Measurements from ENCODE around the gene AHR.

AHR gene

DNA sequence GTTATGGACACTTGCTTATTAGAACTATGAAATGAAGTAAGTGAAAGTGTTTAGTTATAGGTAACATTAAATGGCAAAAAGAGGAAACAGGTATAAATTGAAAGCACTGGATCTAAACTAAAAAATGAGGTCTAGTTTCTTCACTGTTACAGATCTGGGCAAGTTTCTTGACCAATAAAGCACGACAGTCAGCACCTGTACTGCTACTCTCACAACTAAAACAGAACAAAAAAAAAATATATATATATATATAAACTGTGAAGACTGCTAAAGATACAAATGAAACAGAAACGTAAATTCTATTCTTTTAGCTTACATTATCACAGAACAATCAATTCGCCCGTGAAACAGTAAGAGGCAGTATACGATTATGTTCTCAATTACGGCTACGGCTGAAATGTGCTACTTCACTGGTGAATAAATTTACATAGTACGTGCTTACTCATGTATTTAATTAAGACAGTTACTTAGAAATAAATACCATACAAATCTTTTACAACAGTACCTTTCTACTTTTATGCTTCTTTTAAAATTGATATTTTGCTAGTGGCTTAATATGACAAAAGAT, 4.2 kb downstream of the AHR start:
- DNase-seq (ENCODE audit: low read depth in 2 of 2, low spot score in 1 of 2) = no peak

DNA sequence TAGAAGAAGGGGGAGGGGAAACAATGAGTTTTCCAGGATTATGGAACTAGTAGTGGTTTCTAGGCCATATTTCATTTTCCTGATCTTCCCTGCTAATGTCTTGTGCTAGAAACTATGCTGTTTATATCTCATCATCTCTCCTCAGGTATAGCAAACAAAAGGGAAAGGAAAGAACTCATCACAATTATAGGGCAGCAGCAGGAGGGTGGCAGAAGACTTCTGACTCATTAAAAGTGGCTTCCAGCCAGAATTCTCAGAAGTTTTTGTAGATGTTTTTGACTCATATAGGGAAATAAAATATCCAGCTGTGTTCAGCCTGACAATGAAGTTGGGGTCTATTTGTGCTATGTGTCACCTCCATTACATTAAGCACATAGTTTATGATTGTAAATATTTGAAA, 6.5 kb downstream of the AHR start:
- no peak for DNase-seq (ENCODE audit: low read depth in 2 of 2, low spot score in 1 of 2)

DNA sequence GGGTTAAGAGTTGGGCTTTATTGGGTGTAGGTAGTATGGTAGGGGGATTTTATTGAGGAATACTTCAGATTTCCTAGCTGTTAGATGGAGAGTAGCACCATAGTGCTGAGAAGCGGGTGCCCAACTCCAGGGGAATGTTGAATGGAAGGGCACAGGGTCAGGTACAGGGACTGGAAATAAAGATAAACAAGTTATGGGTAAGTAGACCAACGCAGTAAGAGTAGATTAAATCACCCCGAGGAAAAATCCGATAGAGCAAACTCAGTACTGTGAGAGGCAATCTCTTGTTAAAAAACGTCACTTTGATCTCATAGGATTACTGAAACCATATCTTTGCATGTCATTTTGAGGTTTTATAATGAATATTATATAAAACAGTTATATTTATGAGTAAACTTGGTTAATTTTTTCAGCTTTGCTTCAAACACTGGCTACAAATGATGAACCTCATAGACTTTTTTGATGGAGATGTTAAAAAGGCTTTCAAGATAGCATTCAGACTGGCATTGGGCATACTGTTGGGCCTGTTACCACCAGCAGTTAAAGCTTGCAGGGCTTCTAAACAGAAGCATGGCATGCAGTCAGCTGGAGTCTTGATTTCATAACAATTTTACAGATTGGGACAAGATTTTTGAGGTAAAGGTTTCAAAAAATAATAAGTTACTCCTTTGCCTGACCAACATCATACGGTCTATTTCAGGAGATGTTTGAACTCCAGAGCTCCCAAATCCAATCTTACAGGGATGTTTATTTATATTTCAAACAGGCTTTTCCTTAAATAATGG, 7.1 kb downstream of the AHR start:
- no peak for DNase-seq (ENCODE audit: low read depth in 2 of 2, low spot score in 1 of 2)

DNA sequence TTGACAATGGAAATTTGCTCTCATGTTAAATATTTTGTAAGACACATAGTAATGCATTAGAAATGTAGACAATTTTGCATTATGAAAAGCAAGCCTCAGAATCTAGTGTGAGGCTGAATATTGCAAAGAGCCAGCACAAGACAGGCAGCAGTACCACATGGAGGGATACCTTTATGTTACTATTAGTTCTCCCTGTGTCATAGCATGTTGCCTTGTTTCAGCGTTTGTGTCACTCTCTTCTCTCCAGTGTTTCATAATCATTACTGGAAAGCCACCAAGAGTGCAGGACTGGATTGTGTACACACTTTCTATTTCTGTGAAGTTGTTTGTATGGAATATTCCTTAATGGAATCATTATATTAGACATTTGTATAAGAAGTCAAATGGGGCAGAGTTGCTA, 8.5 kb downstream of the AHR start:
- DNase-seq (ENCODE audit: low read depth in 2 of 2, low spot score in 1 of 2) = no peak

DNA sequence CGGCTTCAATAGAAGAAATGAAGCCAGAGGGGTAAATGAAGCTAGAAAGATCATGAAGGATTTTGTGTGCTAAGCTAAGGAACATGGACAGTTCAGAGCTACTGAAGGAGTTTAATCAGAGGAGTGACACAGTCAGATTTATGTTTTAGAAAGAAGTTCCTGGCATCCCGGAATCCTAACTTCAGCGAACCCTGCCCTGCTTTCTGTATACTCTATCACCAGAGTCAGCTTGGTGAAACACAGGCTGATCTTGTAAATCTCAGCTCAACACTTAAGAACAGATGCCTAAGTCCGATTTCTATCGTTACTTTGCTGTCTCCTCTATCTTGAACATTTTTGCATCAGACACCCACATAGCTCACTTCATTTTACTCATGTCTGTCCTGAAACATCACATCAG, 9.1 kb downstream of the AHR start:
- no peak for DNase-seq (ENCODE audit: low read depth in 2 of 2, low spot score in 1 of 2)

DNA sequence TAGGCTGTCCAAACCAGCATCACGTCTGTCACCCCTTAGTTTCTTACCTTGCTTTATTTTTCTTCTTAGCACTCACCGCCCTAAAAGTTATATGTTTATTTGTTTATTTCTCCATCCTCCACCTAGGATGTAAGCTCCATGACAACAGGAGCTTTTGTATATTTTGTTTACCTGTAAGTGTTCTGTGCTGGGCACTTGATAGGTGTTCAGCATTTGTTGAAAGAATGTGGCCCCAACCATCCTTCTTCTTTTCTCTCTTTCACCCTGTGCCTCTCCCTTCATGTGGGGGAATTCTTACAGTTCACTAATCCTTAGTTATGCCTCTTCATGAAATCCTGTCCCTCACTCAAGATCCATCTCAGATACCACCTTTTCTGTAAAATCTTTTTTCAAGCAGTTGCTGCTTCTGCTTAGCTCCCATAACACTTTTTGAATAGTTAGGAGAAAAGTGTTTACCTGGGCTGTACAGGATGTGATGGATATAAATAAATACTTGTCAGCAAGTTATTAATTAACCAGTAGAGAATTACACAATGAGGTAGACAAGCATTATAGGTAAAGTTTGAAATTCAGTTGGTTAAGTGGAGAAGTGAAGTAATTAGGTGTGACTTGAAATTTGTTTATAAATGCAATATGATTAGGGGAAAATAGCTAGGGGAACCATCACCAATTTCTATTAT, 9.7 kb downstream of the AHR start:
- no peak for DNase-seq (ENCODE audit: low read depth in 2 of 2, low spot score in 1 of 2)

DNA sequence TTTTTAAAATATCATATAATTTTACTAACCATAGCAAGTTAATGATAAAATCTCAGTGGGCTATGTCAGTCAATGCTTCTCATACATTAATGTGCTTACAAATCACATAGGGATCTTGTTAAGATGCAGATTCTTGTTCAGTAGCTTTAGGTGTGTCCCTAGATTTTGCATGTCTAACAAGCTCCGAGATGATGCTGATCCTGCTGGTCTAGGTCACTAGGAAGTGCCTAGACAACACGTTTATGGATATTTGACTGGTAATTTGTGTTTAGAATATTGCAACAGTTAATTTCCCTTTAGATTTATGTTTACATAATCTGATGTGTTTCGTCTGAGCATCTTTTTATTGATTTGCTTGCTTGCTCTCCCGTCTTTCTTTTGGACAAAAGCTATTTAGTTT, 12.7 kb downstream of the AHR start:
- DNase-seq (ENCODE audit: low read depth in 2 of 2, low spot score in 1 of 2) = no peak

DNA sequence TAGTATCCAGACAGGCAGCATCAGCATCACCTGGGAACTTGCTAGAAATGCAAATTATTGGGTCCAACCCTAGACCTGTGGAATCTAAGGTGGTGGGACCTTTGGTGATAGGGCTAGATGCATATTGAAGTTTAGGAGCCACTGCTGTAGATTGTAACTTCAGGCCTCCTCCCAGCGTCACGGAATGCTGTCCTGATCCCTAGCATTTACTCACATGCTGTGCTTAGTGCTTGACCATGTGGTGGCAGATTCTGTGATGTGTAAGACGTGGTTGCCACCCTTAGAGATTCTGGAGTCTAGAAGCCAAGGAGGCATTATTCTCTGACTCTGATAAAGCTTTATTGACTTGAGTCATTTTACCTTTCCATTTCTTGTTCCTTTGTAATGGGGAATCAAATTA, 13.5 kb downstream of the AHR start:
- no peak for DNase-seq (ENCODE audit: low read depth in 2 of 2, low spot score in 1 of 2)

DNA sequence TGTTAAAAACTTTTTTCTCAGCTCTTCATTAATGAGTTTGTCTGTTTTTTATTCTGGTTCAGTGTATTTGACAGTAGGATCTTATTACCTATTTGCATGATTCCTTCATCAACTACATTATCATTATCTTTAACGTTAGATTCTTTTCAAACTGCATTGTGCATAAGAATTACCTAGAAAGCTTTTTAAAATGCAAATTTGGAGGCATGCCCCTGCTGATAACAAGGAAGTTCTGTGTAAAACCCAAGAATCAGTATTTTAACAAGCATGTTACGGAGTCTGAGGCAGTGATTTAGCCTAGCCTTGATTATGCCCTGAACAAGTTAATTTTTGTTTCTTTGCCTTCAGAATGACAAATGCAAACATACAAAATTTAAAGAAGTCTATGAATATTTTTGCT, 14.2 kb downstream of the AHR start:
- no peak for DNase-seq (ENCODE audit: low read depth in 2 of 2, low spot score in 1 of 2)

DNA sequence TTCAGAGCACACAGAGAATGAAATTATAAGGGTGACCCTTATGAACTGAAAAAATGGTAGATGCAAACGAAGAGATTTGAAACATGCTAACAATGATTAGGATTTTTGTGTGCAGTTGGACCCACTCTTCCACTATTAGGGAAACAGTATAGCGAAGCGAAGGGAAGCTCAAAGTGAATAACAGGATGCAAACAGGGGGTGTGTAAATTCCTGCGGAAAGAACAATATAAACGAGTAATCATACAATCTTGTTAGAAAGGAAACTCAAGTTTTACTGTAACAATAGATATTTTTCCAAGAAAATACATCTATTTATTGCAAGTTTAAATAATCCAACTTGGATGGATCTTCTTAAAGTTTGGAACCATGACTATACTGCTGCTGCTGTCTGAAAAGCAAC, 14.7 kb downstream of the AHR start:
- no peak for DNase-seq (ENCODE audit: low read depth in 2 of 2, low spot score in 1 of 2)

DNA sequence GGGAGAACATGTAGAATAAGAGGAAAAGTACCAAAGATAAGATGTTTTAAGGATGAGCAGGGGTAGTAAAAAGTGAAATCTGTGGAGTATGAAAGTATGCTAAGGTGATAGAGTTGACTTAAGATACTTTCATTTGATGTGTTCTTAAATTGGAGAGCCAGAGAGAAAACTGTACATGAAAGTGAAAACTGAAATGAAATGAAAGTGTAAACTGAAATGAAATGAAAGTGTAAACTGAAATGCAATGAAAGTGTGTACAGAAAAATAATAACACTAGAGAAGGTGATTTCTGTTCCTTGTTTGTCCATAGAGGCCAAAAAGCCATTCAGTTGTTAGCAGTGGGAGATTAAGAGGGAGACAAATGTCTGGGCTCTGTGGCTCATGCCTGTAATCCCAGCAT, 17.5 kb downstream of the AHR start:
- no peak for DNase-seq (ENCODE audit: low read depth in 2 of 2, low spot score in 1 of 2)

DNA sequence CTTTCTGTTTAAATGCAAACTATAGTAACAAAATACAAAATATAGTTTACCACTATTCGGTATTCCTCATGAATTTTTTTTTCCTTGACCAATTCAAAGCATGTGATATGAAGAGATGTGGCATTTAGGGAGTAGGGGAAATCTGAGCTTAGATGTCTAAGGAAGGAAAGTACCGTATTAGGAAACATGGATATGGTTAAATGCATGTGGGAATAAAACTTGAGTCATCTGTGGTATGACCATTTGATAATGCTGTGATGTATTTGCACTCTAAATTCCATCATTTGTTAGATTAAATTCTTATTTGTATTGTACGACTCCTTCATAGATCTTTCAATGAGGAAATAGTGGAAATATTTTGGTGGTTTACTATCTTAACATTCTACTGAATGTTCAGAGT, 19.7 kb downstream of the AHR start:
- DNase-seq (ENCODE audit: low read depth in 2 of 2, low spot score in 1 of 2) = no peak

DNA sequence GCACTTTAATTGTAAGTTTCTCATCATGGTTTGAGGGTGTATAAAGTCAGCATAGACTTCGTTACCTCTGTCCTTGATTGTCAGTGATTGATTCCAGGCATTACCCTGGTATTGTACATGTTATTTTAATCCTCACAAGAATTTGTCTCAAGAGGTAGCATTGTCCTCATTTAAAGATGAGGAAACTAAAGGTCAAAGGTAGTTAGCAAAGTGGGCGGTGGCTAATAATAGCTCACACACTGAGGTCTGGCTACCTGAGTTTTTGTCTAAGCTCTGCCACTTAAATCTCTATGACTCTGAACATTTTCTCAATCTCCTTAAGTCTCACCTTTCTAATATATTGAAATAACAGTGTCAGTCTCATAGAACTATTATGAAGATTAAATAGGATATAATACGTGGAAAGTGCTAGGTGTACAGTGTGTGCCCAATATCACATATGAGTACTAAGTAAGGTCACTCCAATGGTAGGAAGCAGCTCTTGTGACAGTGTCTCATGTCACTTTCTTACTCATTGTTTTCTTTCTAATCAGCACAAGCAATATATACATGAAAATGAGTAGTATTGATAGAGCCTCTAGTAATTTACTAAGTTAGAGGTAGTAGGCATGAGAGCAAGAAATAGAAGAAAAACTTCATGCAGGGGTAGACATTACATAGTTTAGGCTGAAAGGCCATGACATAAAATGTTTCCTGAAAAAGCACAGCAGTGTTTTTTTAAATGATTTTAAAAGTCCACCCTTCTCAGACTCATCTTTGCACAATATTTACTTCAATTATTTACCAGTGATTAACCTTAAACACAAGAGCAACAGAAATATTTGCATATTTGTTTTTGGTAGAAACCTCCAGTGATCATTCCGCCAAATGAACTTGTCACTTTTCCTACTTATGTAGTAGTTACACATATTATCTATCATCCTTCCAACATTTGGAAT, 21.0 kb downstream of the AHR start:
- DNase-seq (ENCODE audit: low read depth in 2 of 2, low spot score in 1 of 2) = no peak

DNA sequence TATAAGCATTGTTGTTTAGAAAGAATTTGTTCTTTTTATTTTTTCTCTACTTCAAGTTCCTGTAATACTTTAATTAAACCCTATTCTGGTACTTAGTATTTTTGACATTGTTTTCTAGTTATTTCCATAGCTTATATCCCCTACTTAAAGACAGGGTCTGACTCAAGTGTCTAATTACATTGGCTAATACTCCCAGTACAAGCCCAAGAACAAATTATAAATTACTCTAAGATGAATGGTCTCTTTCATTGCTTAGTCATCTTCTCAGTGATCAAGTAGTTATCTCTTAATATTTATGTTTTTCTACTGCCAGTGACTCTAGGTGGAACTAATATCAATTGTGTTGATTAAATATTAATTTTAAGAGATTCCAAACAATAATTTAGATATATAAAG, 21.6 kb downstream of the AHR start:
- no peak for DNase-seq (ENCODE audit: low read depth in 2 of 2, low spot score in 1 of 2)

DNA sequence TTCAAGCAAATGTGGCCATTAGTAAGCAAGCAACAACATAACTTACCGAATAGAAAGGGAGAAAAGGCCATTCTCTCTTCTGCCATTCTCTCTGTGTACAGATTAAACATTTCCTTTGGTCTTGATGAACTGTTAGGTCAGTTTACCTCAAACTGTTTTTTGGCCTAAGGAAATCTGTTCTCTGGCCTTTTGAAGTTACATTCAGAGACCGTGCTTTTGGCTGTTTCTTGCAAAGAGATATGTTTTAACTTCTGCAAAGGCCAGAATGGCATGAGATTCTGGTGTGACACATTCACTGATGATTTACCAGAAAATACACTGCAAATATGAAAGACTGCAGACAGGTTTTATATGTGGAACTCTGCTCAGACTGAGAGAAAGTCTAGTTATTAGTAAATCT, 22.2 kb downstream of the AHR start:
- no peak for DNase-seq (ENCODE audit: low read depth in 2 of 2, low spot score in 1 of 2)

DNA sequence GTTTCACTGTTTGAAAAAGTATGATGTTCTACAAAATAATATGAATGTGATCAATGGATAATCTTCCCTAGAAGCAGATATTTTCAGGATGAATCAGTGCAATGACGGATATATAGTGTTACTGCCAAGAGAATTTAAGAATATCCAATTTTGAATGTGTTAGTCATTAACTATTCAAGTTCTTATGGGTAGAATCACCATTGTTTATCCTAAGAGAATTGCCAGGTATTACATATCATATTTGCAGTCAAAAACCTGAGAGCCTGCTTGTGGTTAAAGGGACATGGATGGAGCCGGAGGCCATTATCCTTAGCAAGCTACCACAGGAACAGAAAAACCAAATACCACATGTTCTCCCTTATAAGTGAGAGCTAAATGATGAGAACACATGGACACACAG, 26.9 kb downstream of the AHR start:
- DNase-seq (ENCODE audit: low read depth in 2 of 2, low spot score in 1 of 2) = no peak

DNA sequence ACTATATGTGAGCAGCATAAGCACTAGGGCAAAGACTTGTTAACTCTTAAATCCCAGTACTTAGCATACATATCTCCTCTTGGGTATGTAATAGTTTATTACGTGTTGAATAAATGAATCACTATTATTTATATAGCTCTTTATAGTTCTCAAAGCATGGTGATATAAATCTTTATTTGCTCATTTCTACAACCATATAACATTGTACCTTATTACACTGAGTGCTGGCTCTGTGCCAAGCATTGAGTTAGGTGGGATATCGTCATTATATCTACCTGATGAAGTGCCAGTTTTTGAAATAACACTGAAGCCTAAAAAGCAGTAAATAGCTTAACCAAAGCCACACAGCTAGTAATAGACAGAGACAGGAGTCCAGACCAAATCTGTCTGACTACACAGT, 27.9 kb downstream of the AHR start:
- no peak for DNase-seq (ENCODE audit: low read depth in 2 of 2, low spot score in 1 of 2)

DNA sequence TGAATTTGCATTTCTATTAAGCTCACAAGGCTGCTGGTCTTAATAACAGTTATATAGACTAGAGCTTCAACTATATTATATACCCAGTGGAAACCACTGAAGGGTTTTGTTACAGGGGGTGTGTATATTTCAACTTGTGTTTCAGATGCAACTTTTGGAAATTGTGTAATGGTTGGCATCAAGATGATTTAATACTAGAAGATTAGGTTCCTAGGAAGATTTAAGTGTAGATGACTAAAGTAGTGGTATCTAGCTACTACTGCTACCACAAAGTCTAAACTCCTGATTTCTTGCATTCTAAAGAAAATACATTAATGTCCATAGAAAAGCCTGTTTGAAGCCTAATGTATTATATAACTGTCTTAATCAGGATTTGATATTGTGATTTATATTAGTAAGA, 30.2 kb downstream of the AHR start:
- no peak for DNase-seq (ENCODE audit: low read depth in 2 of 2, low spot score in 1 of 2)

DNA sequence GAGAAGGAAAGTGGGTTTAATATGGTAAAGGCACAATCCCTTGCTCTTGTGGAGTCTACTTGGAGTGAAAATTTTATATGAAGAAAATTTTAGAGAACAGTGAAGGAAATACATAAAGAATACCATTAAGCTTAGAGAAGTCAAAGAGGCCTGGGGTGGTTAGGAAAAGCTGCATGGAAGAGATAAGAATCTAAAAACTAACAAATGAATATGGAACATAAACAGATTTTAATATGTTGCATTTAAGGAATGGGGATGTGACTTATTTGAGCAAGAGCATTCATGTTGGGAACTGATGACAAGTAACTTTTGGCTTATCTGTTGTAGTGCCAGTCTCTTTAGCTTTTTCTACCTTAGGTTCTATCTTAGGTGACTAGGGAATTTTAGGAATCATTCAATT, 31.0 kb downstream of the AHR start:
- DNase-seq (ENCODE audit: low read depth in 2 of 2, low spot score in 1 of 2) = no peak

DNA sequence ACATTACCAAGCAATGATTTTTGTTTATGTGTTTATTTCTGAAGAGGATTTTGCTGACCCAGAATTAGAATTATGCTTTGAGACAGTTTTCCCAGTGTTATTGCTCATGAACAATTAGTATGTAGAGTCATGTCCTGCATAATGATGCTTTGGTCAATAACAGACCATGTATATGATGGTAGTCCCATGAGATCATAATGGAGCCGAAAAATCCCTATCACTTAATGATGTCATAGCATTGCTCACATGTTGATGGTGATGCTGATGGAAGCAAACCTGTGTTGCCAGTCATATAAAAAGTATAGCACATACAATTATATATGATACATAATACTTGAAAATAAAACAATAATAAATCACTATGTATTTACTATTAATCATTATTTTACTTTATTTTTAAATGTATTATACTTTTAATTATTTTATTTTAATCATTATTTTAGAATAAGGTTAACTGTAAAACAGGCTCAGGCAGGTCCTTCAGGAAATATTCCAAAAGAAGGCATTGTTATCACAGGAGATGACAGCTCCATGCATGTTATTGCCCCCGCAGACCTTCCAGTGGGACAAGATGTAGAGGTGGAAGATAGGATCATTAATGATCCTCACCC, 33.5 kb downstream of the AHR start:
- no peak for DNase-seq (ENCODE audit: low read depth in 2 of 2, low spot score in 1 of 2)

DNA sequence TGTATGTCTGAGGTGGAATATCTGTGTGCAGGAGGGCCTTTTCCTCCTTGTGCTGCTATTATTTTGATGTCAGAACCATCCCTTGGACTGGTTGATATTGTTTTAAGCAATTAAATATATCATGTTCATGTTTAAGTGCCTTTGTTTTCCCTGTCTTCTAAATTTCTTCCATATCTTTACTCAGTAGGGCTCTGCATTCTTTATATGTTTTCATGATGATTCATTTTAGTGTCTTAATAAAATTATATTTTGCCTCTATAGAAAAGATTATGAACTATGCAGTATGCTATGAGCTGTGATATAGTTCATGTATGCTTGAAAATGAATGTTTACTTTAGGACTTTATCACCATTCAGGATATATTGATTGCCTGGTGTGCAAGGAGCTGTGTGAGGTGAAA, 34.8 kb downstream of the AHR start:
- DNase-seq (ENCODE audit: low read depth in 2 of 2, low spot score in 1 of 2) = no peak

Data from stimulated activated CD8-positive, alpha-beta memory T cell treated with anti-CD3 and anti-CD28 coated beads, Interleukin-4, amount 100 ng/mL, for 1 hour (primary cell).